H1 (cell line): ENCODE results near the gene ITPR3. TPM values are rescaled to one million over a fixed set of nuclear protein-coding genes. Genes with fewer than 3 reads are reported as not detected.

Source experiments
- BACH1 ChIP-seq: IDR thresholded peaks from 2 replicates; pipeline ENCODE4 v1.6.1; 2012; ENCODE audit warnings: low read length, improper control_type of control experiment
- CBX8 ChIP-seq: fragments of 300-800, 300-1000 bp; sonication (generic); IDR thresholded peaks from 2 replicates; pipeline ENCODE4 v1.7.1; 2016; ENCODE audit warnings: low read depth, low read length, borderline replicate concordance
- CHD1 ChIP-seq: IDR thresholded peaks from 2 replicates; pipeline ENCODE4 v1.6.1; 2012; ENCODE audit warnings: low read depth, low read length, improper control_type of control experiment
- GTF2F1 ChIP-seq: IDR thresholded peaks from 2 replicates; pipeline ENCODE4 v1.6.1; 2012; ENCODE audit warnings: low read depth, low read length, improper control_type of control experiment, borderline replicate concordance
- RXRA ChIP-seq: IDR thresholded peaks from 2 replicates; pipeline ENCODE4 v1.6.1; 2011; ENCODE audit warnings: low read depth, mild to moderate bottlenecking, low read length, moderate library complexity; ENCODE audit not compliant: insufficient read depth
- polyA plus RNA-seq, 7 experiments: library from polyadenylated mRNA; depleted of rRNA in 3 of 7; stranded (reverse) in 5 of 7; unstranded in 2 of 7; fragments of >200 nt in 5 of 7; fragments of 200-250 nt in 2 of 7; gene quantifications; 1 replicate in 5 of 7; 2 replicates in 1 of 7; 4 replicates in 1 of 7; pipeline versions ENCODE4 v1.2.1 to v1.2.3, GENCODE V29; 2011 to 2013; ENCODE audit warnings: missing spikeins in 2 of 7, mixed read lengths in 2 of 7
- total RNA-seq: library from RNA; stranded (reverse); fragmentation: NEBNext Ultra II Directional; extraction: Animal tissue kit (Norgen Biotek cat#: 25700); gene quantifications from 2 replicates; pipeline ENCODE4 v1.2.1, GENCODE V29; 2021
- TF ChIP-seq, protein P1 (sequence below), 3 experiments: IDR thresholded peaks; 1 replicate in 2 of 3; 2 replicates in 1 of 3; pipeline versions ENCODE4 v1.5.1 to v1.6.1; 2011; ENCODE audit warnings: low read length in 3 of 3, mild to moderate bottlenecking in 3 of 3, inconsistent platforms in 2 of 3, low read depth in 1 of 3, moderate library complexity in 1 of 3; ENCODE audit not compliant: insufficient read depth in 1 of 3; ENCODE audit errors: control extremely low read depth in 1 of 3

ITPR3 gene
- total and polyA plus RNA-seq, 2 of the 8 experiments (the other 6 are each of a cell fraction or from before 2014, with no cell fraction given): 29.1 to 45.7 TPM

DNA sequence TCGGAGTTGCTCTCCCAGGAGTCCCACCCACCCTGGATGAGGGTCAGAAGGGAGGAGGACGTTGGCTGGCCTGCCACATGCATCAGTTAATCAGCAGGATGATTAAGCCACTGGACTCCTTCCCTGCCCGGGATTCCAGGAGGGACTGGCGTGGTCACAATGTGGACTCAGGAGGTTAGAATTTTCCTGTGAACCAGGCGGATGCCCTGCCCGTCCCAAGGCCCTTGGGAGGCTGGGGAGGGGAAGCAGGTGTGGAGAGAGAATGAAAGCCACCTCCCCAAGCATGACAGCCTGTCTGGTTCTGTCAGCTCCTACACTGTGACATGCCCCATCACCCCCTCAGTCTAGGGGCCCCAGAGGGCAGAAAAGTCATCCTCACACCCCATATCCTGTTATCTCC lies 11.6 kb upstream of the ITPR3 start (continued):
- TF ChIP-seq BACH1 (no peak), GTF2F1 (no peak), RXRA (no peak), CBX8 (no peak), CHD1 (no peak)
- TF ChIP-seq, protein P1, sequence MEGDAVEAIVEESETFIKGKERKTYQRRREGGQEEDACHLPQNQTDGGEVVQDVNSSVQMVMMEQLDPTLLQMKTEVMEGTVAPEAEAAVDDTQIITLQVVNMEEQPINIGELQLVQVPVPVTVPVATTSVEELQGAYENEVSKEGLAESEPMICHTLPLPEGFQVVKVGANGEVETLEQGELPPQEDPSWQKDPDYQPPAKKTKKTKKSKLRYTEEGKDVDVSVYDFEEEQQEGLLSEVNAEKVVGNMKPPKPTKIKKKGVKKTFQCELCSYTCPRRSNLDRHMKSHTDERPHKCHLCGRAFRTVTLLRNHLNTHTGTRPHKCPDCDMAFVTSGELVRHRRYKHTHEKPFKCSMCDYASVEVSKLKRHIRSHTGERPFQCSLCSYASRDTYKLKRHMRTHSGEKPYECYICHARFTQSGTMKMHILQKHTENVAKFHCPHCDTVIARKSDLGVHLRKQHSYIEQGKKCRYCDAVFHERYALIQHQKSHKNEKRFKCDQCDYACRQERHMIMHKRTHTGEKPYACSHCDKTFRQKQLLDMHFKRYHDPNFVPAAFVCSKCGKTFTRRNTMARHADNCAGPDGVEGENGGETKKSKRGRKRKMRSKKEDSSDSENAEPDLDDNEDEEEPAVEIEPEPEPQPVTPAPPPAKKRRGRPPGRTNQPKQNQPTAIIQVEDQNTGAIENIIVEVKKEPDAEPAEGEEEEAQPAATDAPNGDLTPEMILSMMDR (IDR thresholded peaks at IDR 0.05; ENCODE audit: control extremely low read depth in 1 of 3, insufficient read depth in 1 of 3, low read depth in 1 of 3, low read length in 3 of 3): no peak
